Ovary (tissue), 3 donors: ENCODE results near the gene FAM163B.

ENCODE experiments used
- CTCF ChIP-seq, 3 donors: fragments of 450-650 bp in 2 of 3; fragments of 200-600 bp in 1 of 3; IDR thresholded peaks; one replicate each; pipeline versions ENCODE4 v1.5.1 to v1.8.0; 2016 to 2022; ENCODE audit warnings: antibody characterized with exemption in 3 of 3, mild to moderate bottlenecking in 1 of 3
- EP300 ChIP-seq: sonication (generic); formaldehyde crosslinking; IDR thresholded peaks from one replicate; pipeline ENCODE4 v1.6.1; 2017; ENCODE audit warnings: antibody characterized with exemption
- POLR2A ChIP-seq: fragments of 450-650 bp; IDR thresholded peaks from one replicate; pipeline ENCODE4 v1.6.1; 2017; ENCODE audit warnings: antibody characterized with exemption, mild to moderate bottlenecking, moderate library complexity
- donor health status: DM: no; HTN: no; CAD: no.

DNA sequence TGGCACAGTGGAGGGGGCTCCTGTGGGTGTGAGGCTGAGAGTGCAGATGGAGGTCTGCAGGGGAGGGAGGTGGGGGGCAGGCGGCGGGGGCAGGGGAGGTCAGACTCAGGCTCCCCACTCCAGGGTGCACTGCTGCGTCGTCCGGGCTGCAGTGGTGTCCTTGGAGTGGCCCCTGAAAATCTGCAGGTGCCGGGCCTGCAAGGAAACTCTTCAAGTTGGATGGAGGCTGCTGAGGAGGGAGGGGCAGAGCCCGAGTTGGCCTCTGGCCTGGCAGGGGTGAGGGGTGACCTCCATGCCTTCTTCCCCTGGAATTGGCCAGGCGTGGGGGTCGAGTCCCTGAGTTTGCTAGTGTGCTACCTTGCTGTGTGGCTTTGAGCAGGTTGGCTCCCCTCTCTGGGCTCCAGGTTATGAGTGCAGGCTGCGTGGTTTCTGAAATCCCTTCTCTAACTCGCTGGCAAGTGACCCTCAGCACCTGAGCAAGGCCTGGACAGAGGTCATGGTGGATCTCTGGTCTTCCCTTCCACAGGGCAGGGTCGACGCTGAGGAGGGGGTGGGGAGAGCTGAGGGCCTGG is 73.8 kb downstream of the FAM163B start:
- TF ChIP-seq CTCF (IDR thresholded peaks at IDR 0.05) (no peak), POLR2A (no peak), EP300 (no peak)
